AG08395 (cell line): ENCODE measurements around the gene TUBB4B.

Experiments used
- DNase-seq: peaks from one replicate; pipeline ENCODE4 v3.0.0; 2012; ENCODE audit warnings: mixed read lengths, low spot score

Gene TUBB4B

GRCh38 chr9:137271696-137272076 lies 30.6 kb downstream of the TUBB4B start:
- DNase-seq = no peak

GRCh38 chr9:137272241-137273094 lies 31.4 kb downstream of the TUBB4B start:
- no peak for DNase-seq

- no peak for DNase-seq
Measured at GRCh38 chr9:137273095-137273490, 32.0 kb downstream of the TUBB4B start.

- no peak for DNase-seq
Measured at GRCh38 chr9:137273611-137274320, 32.7 kb downstream of the TUBB4B start.

- no peak for DNase-seq
Measured at GRCh38 chr9:137275203-137275587, 34.1 kb downstream of the TUBB4B start.

GRCh38 chr9:137275588-137276472 lies 34.7 kb downstream of the TUBB4B start:
- DNase-seq = no peak

- DNase-seq = peak; percentile 35
Measured at GRCh38 chr9:137276473-137277328, 35.6 kb downstream of the TUBB4B start.

GRCh38 chr9:137277329-137278041 lies 36.4 kb downstream of the TUBB4B start, which contains the start of gene TOR4A:
TOR4A (plus strand) TSS chr9:137277726; CDS start chr9:137278690, 964 bp downstream.
- DNase-seq = peak; percentile 84

- no peak for DNase-seq
Measured at GRCh38 chr9:137278061-137278701, 37.1 kb downstream of the TUBB4B start.

- DNase-seq = no peak
Measured at GRCh38 chr9:137278721-137279711, 37.9 kb downstream of the TUBB4B start.

GRCh38 chr9:137279741-137280473 lies 38.8 kb downstream of the TUBB4B start:
- no peak for DNase-seq

GRCh38 chr9:137280474-137281344 lies 39.6 kb downstream of the TUBB4B start:
- peak; percentile 58 for DNase-seq

GRCh38 chr9:137281345-137282116 lies 40.4 kb downstream of the TUBB4B start:
- no peak for DNase-seq

- peak; percentile 82 for DNase-seq
Measured at GRCh38 chr9:137286975-137287383, 45.9 kb downstream of the TUBB4B start.

GRCh38 chr9:137293094-137293481 lies 52.0 kb downstream of the TUBB4B start:
- no peak for DNase-seq
